GM12891 (cell line): ENCODE measurements around the gene APOC1.

Experiments used
- POLR2A ChIP-seq: IDR thresholded peaks from 2 replicates; pipeline ENCODE4 v1.6.1; 2011; ENCODE audit warnings: low read depth, low read length, control low read depth
- POLR2AphosphoS5 ChIP-seq: IDR thresholded peaks from 2 replicates; pipeline ENCODE4 v1.6.1; 2011; ENCODE audit warnings: low read depth, low read length, control low read depth
- POU2F2 ChIP-seq: IDR thresholded peaks from 2 replicates; pipeline ENCODE4 v1.6.1; 2011; ENCODE audit warnings: low read depth, mild to moderate bottlenecking, control low read depth, low read length, moderate library complexity
- SPI1 ChIP-seq: IDR thresholded peaks from 2 replicates; pipeline ENCODE4 v1.6.1; 2011; ENCODE audit warnings: low read depth, low read length, control low read depth
- TAF1 ChIP-seq: IDR thresholded peaks from 2 replicates; pipeline ENCODE4 v1.6.1; 2011; ENCODE audit warnings: low read depth, low read length, control low read depth

DNA sequence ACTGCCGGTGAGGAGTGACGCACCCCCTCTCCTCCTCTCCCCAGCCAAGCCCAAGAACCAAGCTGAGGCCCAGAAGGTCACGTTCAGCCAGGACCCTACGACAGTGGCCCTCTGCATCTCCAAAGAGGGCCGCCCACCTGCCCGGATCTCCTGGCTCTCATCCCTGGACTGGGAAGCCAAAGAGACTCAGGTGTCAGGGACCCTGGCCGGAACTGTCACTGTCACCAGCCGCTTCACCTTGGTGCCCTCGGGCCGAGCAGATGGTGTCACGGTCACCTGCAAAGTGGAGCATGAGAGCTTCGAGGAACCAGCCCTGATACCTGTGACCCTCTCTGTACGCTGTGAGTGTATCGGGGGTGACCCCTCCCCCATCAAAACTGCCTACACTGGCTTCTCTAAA, 42.6 kb upstream of the APOC1 start:
- TF ChIP-seq SPI1, result no peak
- TF ChIP-seq POLR2AphosphoS5, result no peak
- TF ChIP-seq TAF1, result no peak
- no peak for TF ChIP-seq POLR2A
- no peak for TF ChIP-seq POU2F2
